ENCODE measurements around the gene ZNF385B.

GRCh38 chr2:179842498-179843153 is 18.8 kb downstream of the ZNF385B start:
- TF ChIP-seq, protein P1, sequence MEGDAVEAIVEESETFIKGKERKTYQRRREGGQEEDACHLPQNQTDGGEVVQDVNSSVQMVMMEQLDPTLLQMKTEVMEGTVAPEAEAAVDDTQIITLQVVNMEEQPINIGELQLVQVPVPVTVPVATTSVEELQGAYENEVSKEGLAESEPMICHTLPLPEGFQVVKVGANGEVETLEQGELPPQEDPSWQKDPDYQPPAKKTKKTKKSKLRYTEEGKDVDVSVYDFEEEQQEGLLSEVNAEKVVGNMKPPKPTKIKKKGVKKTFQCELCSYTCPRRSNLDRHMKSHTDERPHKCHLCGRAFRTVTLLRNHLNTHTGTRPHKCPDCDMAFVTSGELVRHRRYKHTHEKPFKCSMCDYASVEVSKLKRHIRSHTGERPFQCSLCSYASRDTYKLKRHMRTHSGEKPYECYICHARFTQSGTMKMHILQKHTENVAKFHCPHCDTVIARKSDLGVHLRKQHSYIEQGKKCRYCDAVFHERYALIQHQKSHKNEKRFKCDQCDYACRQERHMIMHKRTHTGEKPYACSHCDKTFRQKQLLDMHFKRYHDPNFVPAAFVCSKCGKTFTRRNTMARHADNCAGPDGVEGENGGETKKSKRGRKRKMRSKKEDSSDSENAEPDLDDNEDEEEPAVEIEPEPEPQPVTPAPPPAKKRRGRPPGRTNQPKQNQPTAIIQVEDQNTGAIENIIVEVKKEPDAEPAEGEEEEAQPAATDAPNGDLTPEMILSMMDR (conservative IDR thresholded peaks at IDR 0.05; ENCODE audit: low read length) = peak; percentile 94
- TF ChIP-seq EZH2phosphoT487 (IDR thresholded peaks at IDR 0.05; ENCODE audit: borderline replicate concordance, low read depth, low read length) = no peak

Measured in OCI-LY7 (cell line).